ENCODE measurements around the gene TMEM11.

The TMEM11 gene

GRCh38 chr17:21177854-21178600 lies 35.9 kb downstream of the TMEM11 start:
- no peak for DNase-seq

DNA sequence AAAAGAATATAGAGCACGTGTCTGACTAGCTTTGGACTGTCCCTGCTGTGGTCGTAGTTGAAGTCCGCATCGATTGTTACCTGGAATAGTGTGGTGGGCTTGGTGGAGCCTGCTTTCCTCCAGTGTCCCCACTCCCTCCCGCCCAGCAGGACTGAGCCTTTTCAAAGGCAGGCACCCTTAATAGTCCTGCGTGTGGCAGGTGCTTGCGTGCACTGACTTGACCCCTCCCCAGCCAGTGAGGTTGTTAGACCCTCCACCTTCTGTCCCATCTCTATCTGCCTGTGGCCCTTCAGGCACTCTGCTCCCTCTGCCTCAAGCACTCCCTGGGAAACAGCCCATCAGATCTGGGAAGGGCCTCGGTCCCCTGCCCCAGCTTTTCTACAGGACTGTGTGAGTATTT lies 36.6 kb downstream of the TMEM11 start:
- no peak for DNase-seq

- DNase-seq = no peak
Observed at GRCh38 chr17:21176773-21177395, 37.1 kb downstream of the TMEM11 start.

DNA sequence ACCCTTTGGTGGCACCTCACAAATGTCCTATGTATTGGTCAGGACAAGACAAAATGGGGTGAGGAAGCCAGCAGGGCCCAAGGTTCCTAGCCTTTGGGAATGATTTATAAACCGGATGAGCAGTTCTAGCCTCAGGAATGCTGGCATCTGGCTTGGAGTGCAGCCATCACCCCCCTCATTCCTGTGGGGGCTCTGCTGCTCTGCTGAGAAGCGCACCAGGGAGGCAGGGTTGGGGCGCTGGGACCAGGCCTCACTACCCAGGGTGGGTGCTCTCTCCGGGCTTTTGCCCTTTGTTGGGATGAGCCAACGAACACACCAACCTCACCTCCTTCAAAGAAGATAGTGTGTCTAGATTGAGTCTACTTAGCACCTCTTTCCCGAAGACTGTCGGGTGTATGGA lies 39.2 kb downstream of the TMEM11 start:
- no peak for DNase-seq

DNA sequence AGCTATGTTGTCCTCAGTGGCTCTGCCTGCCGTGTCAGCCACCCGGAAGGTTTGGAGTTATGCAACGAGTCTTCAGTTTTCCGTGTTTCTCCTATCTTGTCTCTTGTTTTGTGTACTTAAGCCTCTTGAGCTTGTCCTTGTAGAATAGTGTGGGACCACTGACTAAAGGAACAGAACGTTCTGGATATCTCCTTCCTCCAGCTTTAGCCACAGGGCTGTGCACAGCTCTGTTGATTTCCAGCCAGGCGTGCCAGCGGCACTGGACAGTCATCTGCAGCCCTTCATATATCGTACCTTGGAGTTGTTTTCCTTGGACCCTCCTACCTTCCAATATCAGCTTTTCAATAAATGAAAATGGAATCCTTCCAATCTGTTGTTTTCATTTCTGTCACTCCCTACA lies 39.8 kb downstream of the TMEM11 start:
- no peak for DNase-seq

- no peak for DNase-seq
Observed at GRCh38 chr17:21173543-21173942, 40.4 kb downstream of the TMEM11 start.

DNA sequence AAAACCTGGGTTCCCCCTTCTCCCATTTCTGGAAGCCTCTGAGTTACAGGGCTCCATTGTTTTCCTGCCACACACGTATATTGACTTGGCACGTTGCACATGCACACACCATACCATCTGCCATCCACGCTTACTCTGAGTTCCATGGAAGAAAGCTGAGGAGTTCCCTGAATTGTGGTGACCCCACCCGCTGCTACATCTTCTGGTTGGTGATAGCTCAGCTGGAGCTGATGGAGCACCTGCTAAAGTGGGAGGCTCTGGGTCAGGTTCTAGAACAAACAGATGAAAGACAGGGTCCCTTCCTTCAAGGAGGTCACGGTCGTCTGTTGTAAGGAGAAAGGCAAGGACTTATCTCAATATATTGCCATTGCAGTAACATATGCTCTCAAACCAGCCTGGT lies 41.1 kb downstream of the TMEM11 start:
- DNase-seq = no peak

DNA sequence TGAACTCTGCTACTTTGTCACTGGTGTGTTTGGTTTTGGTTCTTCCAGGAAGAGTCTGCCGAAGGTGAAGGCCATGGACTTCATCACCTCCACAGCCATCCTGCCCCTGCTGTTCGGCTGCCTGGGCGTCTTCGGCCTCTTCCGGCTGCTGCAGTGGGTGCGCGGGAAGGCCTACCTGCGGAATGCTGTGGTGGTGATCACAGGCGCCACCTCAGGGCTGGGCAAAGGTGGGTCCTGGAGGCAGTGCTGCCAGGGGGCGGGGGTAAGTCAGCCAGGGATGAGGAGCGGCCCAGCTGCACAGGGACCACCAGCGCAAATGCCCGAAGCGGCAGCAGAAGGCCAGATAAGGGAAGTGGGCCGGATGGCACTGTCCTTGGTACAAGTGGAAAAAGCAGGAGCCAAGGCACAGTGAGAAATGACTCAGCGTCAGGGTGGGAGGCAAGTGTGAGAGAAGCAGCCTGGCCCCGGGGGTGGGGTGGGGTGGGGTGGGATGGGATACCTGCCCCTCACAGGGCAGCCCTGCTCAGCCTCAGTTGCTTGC lies 41.9 kb downstream of the TMEM11 start:
- DNase-seq = no peak

DNA sequence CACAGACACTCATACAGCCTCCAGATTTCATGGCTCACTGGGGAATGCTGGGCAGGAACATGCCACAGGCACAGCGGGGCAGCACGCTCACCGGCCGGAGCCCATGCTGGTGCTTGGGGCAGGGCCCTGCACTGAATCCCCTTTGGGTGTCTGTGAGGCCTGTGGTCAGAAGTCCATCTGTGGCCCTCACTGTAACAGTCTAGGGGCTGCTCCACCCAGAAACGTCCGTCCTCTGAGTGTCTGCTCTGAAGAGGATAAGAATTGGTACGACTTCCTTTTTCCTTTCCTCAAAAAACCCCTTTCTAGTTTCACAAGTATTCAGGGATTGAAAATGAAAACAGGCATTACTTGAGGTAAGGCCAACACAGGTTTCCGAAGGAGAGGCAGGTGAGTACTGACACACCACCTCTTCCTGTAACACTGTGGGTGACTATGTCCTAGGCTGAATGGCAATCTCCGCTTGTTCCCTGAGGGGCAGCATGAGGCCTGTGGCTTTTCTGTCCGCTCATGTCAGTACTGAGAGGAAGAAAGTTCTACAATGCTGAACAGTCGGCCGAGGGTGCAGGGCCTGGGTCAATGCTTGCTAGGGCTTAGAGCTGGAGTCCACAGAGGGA lies 42.5 kb downstream of the TMEM11 start:
- DNase-seq = no peak

DNA sequence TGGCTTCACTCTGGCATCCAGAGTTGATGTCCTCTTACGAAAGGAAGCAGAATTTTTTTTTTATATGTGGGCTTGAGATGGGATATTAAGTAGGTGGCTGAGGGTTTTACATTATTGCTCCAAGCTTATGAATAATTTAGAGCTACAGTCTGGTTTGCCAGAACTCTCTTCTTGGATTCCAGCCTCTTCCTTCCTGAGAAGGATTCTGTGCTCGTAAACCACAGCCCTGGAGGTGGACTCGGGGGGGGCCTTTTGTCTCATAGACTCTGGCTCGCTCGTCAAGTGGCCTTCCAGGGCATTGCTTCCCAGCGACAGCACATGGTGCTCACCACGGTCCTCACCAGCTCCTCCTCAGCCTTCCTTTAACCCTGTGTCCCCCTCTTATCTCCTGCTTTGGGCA lies 43.2 kb downstream of the TMEM11 start:
- DNase-seq = no peak

DNA sequence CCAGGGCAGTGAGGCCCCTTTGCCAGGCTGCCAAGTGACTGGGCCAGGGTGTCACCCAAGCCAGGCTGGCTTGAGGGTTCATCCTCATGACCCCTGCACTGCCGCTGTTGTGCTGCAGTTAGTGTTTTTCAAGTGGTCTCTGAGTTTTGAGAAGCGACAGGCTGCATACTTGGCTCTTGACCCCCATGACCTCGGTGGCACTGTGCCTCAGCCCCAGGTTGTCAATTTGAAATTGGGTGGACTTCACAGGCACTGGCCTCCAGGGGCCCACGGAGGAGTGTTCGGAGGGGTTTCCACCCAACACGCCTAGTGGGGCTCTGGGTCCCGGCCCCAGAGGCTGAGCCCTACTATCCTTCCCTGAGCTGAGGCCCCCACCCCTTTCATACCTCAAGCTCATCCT lies 44.5 kb downstream of the TMEM11 start:
- no peak for DNase-seq

- no peak for DNase-seq
Observed at GRCh38 chr17:21168555-21168865, 45.5 kb downstream of the TMEM11 start.

GRCh38 chr17:21167303-21167702 lies 46.7 kb downstream of the TMEM11 start:
- DNase-seq = no peak

DNA sequence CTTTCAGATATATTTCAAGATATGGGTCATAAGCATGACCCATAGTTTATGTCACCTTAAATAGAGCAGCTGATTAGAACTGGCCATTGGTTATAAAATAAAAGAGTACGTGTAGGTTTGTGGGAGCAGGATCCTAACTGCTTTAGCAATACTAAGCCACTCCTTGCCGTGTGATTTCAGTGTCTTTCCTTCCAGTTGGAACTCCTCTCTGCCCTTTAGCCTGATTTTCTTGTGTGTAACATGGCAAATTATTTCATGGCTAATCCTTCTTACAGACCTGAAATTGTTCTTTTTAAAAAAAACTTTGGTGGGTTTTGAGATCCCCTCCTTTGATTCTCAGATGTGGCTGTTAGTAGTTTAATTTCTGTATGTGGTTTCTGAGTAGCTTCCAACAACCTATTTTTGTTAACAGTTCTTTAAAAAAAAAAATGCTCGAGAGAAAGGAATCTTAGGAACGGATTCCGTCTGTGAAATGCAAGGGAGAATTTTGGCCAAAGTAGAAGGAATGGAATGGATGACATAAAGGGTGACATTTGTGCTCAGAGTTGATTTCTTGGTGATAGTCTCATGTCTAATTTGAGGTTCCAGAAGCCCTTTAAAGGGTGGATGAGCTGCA lies 47.3 kb downstream of the TMEM11 start:
- no peak for DNase-seq

- DNase-seq = no peak
Observed at GRCh38 chr17:21165922-21166594, 47.9 kb downstream of the TMEM11 start.

- no peak for DNase-seq
Observed at GRCh38 chr17:21164620-21165019, 49.3 kb downstream of the TMEM11 start.

GRCh38 chr17:21164216-21164615 lies 49.7 kb downstream of the TMEM11 start:
- no peak for DNase-seq

DNA sequence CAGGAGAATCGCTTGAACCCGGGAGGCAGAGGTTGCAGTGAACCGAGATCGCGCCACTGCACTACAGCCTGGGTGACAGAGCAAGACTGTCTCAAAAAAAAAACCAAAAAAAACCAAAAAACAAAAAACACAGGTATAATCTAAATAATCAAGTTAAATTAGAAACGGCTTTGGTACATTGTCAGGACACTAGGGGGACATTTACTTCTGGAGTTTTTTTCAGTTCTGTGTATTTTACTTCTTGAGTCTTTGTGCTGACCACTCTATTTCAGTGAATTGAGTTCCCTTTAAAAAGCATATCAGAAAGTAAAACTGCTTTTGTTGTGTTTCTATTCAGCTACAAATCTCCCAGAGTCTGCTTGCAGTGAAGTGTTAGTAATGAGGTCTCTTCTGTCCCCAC lies 50.9 kb downstream of the TMEM11 start:
- no peak for DNase-seq

- DNase-seq = no peak
Observed at GRCh38 chr17:21162394-21162775, 51.6 kb downstream of the TMEM11 start.

DNA sequence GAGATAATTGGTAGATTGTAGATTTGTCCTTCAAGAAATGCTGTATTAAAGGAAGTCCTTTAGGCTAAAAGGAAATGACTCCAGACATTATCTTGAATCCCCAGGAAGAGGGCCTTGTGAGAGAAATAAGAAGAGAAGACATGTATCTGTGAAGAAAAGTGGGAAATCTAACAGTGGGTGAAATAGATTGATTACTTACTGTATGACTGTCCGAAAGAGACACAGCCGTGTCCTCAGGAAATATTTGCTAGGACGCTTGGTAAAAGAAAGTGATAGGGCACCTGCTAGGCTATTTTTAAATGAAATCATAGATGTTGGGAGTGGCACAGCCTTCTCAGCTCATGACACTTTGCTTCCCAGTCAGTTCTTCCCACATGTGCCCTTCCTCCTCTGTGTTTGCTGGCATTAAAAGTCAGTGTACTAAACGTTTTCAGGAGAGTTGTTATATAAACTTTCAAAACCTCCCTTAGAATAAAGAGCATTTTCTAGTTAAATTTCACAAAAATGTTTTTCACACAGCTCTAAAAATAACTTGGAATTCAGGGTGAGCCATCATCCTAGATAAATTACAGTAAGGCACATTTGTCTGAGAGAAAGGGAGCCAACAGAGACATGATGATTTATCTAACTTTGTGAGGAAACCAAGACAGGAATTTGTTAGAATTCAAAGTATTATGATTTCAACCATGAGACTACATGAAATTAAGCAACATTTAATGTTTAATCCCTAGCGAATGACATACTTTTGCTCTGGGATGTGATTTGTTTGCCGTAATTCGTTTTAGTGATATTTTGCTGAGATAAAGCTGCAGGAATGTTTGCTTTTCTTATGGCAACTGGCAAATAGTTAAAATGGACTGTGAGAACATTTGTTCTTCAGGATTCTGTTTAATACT lies 52.2 kb downstream of the TMEM11 start:
- DNase-seq = no peak

DNA sequence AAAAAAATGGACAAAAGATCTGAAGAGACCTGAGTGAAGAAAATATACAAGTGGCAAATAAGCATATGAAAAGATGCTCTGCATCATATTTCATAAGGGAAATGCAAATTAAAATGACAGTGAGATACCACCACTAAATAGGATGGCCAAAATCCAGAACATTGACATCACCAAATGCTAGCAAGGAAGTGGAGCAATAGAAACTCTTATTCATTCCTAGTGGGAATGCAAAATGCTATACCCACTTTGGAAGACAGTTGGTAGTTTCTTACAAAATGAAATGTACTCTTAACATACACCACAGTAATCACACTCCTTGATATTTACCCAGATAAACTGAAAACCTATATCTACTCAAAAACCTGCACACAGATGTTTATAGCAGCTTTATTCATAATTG lies 53.6 kb downstream of the TMEM11 start:
- DNase-seq = no peak

Measured in activated effector memory CD4-positive, alpha-beta T cell treated with Interleukin-2 at 50 U/mL for 16 hours (primary cell).